ENCODE results near the gene DDT. TPM values are rescaled to one million over a fixed set of nuclear protein-coding genes. Genes with fewer than 3 reads are reported as not detected.
"Not testable (repeated sequence)": the region's sequence is repeated elsewhere in the genome, so short reads cannot be mapped to it uniquely, and the experiment has no call there.

The DDT gene
- total RNA-seq, 4 donors from 2014 or later, result 121 to 167 (median 131) TPM

GRCh38 chr22:24002851-24003250, 28.6 kb upstream of the DDT start:
- H3K27ac ChIP-seq, result no peak overlapping the region
- H3K9me3 ChIP-seq, result no peaks in the 10 kb centered on the region
- peaks cover 0 to 6% (median 0%) of the 10 kb centered on the region in 4 donors for H3K4me1 ChIP-seq
- WGBS, 2 donors, result 72 to 77% methylated on average over 5 of the region's 5 CpGs
- peaks cover 0 to 6% of the 10 kb centered on the region in 2 donors for H3K27me3 ChIP-seq
- DNase-seq (ENCODE audit: low spot score in 2 of 2), result no peak
- no peak overlapping the region for H3K4me3 ChIP-seq
- H3K36me3 ChIP-seq, result no peaks in the 10 kb centered on the region
- TF ChIP-seq, protein P1, sequence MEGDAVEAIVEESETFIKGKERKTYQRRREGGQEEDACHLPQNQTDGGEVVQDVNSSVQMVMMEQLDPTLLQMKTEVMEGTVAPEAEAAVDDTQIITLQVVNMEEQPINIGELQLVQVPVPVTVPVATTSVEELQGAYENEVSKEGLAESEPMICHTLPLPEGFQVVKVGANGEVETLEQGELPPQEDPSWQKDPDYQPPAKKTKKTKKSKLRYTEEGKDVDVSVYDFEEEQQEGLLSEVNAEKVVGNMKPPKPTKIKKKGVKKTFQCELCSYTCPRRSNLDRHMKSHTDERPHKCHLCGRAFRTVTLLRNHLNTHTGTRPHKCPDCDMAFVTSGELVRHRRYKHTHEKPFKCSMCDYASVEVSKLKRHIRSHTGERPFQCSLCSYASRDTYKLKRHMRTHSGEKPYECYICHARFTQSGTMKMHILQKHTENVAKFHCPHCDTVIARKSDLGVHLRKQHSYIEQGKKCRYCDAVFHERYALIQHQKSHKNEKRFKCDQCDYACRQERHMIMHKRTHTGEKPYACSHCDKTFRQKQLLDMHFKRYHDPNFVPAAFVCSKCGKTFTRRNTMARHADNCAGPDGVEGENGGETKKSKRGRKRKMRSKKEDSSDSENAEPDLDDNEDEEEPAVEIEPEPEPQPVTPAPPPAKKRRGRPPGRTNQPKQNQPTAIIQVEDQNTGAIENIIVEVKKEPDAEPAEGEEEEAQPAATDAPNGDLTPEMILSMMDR (IDR thresholded peaks at IDR 0.05), result no peak
- no peak for TF ChIP-seq EP300 (IDR thresholded peaks at IDR 0.05)
- TF ChIP-seq POLR2A (IDR thresholded peaks at IDR 0.05), result no peak

- 56 to 64% methylated on average over 10 of the region's 10 CpGs for WGBS, 2 donors
- no peak overlapping the region for H3K4me3 ChIP-seq
- H3K9me3 ChIP-seq, result no peaks in the 10 kb centered on the region
- DNase-seq (ENCODE audit: low spot score in 2 of 2), result no peak
- TF ChIP-seq, protein P1 (IDR thresholded peaks at IDR 0.05), result no peak
- TF ChIP-seq EP300 (IDR thresholded peaks at IDR 0.05) (no peak), POLR2A (IDR thresholded peaks at IDR 0.05) (no peak)
- H3K4me1 ChIP-seq, result peaks cover 0 to 6% (median 0%) of the 10 kb centered on the region in 4 donors
- no peak overlapping the region for H3K27ac ChIP-seq
- peaks cover 0 to 6% of the 10 kb centered on the region in 2 donors for H3K27me3 ChIP-seq
- no peaks in the 10 kb centered on the region for H3K36me3 ChIP-seq
Observed at GRCh38 chr22:24002272-24002671, 28.0 kb upstream of the DDT start.

DNA sequence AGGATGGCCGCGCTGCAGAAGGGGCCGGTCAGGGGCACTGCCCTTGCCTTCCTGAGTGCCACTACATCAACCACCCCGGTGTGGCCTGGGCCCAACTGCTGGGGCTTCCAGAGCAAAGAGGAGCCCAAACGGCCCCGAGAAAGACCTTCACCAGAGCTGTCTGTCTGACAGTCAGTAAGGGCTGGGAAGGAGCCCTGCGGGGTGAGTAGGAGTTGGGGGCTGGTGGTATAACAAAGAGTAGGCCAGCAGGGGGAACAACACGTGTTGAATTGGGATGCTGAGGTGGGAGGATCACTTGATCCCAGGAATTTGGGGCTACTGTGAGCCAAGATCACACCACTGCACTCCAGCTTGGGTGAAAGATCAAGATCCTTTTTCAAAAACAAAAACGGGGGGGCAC, 27.1 kb upstream of the DDT start:
- Histone ChIP-seq H3K4me3 (no peak overlapping the region), H3K27me3 (peaks cover 0 to 6% of the 10 kb centered on the region in 2 donors), H3K4me1 (peaks cover 0 to 6% (median 0%) of the 10 kb centered on the region in 4 donors), H3K27ac (no peak overlapping the region), H3K9me3 (no peaks in the 10 kb centered on the region), H3K36me3 (no peaks in the 10 kb centered on the region)
- TF ChIP-seq, protein P1 (IDR thresholded peaks at IDR 0.05), result no peak
- TF ChIP-seq POLR2A (IDR thresholded peaks at IDR 0.05) (no peak), EP300 (IDR thresholded peaks at IDR 0.05) (no peak)
- WGBS, 2 donors, result 76 to 85% methylated on average over 6 to 9 of the region's 9 CpGs
- DNase-seq (ENCODE audit: low spot score in 2 of 2), result no peak

DNA sequence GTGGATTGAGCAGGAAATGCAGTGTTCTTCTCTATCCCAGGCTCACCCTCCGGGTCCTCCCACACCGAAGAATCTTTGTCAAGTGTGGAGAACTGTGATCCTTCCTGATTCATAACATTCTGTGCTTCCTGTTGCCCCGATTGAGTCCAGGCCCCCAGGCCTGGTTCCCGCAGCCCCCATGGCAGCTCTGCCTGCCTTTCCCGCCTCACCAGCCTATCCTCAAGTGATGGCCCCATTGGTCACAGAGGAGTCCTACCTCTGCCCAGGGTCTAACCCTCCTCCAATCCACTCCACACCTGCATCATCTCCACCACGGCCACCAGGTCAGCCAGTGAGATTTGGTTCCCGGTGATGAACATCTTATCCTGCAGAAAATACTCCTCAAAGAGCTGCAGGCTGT, 25.5 kb upstream of the DDT start:
- not testable (repeated sequence) for H3K4me3 ChIP-seq; H3K36me3 ChIP-seq; H3K4me1 ChIP-seq; H3K27me3 ChIP-seq; H3K27ac ChIP-seq; DNase-seq (ENCODE audit: low spot score in 2 of 2); H3K9me3 ChIP-seq
- WGBS, 2 donors, result 71 to 76% methylated on average over 7 of the region's 7 CpGs

GRCh38 chr22:23997092-23997491, 22.9 kb upstream of the DDT start:
- no peak for DNase-seq (ENCODE audit: low spot score in 2 of 2)
- Histone ChIP-seq H3K4me3 (no peak overlapping the region), H3K4me1 (no peaks in the 10 kb centered on the region), H3K36me3 (no peaks in the 10 kb centered on the region), H3K27ac (no peak overlapping the region), H3K9me3 (no peaks in the 10 kb centered on the region), H3K27me3 (peaks cover 0 to 6% of the 10 kb centered on the region in 2 donors)
- 79 to 89% methylated on average over 3 of the region's 3 CpGs for WGBS, 2 donors
- TF ChIP-seq, protein P1 (IDR thresholded peaks at IDR 0.05), result no peak
- TF ChIP-seq POLR2A (IDR thresholded peaks at IDR 0.05) (no peak), EP300 (IDR thresholded peaks at IDR 0.05) (no peak)

GRCh38 chr22:23993581-23994177, 19.4 kb upstream of the DDT start:
- 53 to 62% methylated on average over 4 of the region's 4 CpGs for WGBS, 2 donors
- not testable (repeated sequence) for DNase-seq (ENCODE audit: low spot score in 2 of 2); H3K4me1 ChIP-seq; H3K36me3 ChIP-seq; H3K4me3 ChIP-seq; H3K9me3 ChIP-seq; H3K27ac ChIP-seq; H3K27me3 ChIP-seq

DNA sequence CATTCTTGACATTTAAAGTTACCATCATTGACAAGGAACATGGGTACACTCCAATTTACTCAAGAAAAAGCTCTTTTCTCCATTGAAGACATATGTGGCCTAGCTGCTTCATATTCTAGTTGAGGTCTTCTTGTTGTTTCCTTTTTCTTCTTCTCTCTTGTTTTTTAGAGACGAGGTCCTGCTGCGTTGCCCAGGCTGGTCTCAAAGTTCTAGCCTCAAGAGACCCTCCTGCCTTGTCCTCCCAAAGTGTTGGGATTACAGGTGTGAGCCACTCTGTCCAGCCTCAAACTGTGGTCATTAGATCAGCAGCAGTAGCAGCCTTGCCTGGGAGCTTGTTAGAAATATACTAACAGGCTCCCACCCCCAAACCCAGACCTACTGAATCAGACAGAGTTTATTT, 18.8 kb upstream of the DDT start:
- not testable (repeated sequence) for H3K27ac ChIP-seq

DNA sequence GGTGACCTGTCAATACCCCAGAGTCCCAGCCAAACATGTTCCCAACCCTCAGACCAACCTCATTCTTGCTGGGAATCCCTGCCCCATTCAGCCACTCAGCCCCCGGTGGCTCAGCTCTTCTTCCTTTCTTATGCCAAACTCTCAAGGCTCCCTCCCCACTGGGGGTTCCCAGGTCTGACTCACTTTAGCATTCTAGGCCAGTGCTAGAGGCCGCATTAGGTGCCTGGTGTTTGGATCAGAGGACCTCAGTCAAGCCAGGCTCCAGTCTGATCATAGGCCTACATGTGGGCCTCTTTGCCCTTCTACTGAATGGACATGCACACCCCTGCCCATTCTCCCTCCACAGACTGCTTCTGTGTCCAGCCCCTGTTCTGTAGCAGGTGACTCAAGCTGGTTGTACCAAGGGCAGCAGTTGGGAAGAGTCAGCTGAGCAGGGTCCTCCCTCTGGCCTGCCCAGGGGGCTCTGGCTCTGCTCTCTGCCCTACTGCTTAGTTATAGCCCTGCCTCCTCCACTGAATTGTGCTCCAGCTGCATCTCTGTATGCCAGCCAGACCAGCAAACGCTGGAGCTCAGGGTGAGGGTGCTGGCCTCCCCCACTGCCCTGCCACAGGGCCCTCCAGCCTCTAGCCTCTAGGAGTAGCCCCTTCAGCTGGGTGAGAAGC, 15.5 kb upstream of the DDT start:
- not testable (repeated sequence) for H3K27ac ChIP-seq; H3K27me3 ChIP-seq; DNase-seq (ENCODE audit: low spot score in 2 of 2); H3K9me3 ChIP-seq; H3K36me3 ChIP-seq; H3K4me1 ChIP-seq; H3K4me3 ChIP-seq
- WGBS, 2 donors, result 95% methylated on average over 2 of the region's 3 CpGs; no CpG with 5 or more reads in 1 of the 2 donors

More for the DNA sequence above, 18.8 kb upstream of the DDT start:
- H3K9me3 ChIP-seq; H3K4me1 ChIP-seq; H3K27me3 ChIP-seq; H3K4me3 ChIP-seq; DNase-seq (ENCODE audit: low spot score in 2 of 2); H3K36me3 ChIP-seq: not testable (repeated sequence)
- WGBS, 2 donors, result 65 to 67% methylated on average over 2 of the region's 2 CpGs

- H3K4me3 ChIP-seq; DNase-seq (ENCODE audit: low spot score in 2 of 2); H3K27ac ChIP-seq; H3K9me3 ChIP-seq; H3K36me3 ChIP-seq; H3K27me3 ChIP-seq; H3K4me1 ChIP-seq: not testable (repeated sequence)
- no CpG with 5 or more reads among the region's 4 CpGs for WGBS, 2 donors
Observed at GRCh38 chr22:23986538-23987178, 12.4 kb upstream of the DDT start.

All from tibial nerve (tissue), 4 donors.